Caco-2 (cell line): ENCODE data around the gene SH3BGRL3. TPM values are rescaled to one million over a fixed set of nuclear protein-coding genes. Genes with fewer than 3 reads are reported as not detected.

Experiments
- BruUV-seq: library from RNA; stranded (reverse); fragments of 400-500 nt; replicated peaks from 2 replicates; lab custom pipeline; 2021; lab: Mats Ljungman, UMichigan
- CTCF ChIA-PET: fragments of 300-600 bp; sonication (Branson Sonifier 250); formaldehyde crosslinking; loops from one replicate; lab custom pipeline; 2022; ENCODE audit warnings: antibody characterized with exemption; lab: Charles Lee
- POLR2A ChIA-PET: fragments of 300-600 bp; sonication (Branson Sonifier 250); formaldehyde crosslinking; loops from one replicate; lab custom pipeline; 2022; ENCODE audit warnings: antibody characterized with exemption; lab: Charles Lee
- DNase-seq, 2 experiments: peaks; one replicate each; pipeline versions ENCODE4 v3.0.0 to v3.0.0-alpha.2; 2020 to 2022
- H3K27me3 ChIP-seq: replicated peaks from 2 replicates; pipeline ENCODE4 v1.6.0; 2011; ENCODE audit warnings: low read length; ENCODE audit not compliant: control insufficient read depth, insufficient read depth
- H3K36me3 ChIP-seq: 2 replicates; pipeline ENCODE4 v1.5.1; 2011; ENCODE audit warnings: low read length; ENCODE audit not compliant: control insufficient read depth, insufficient read depth
- H3K4me1 ChIP-seq: fragments of 250-450 bp; sonication (Bioruptor Pico); 2 replicates; pipeline ENCODE4 v1.5.1; 2020; ENCODE audit warnings: mild to moderate bottlenecking
- H3K4me3 ChIP-seq: 2 replicates; pipeline ENCODE4 v1.5.1; 2011; ENCODE audit warnings: low read depth, mild to moderate bottlenecking, control low read depth, low read length
- H3K9me3 ChIP-seq: fragments of 250-450 bp; sonication (Bioruptor Pico); 2 replicates; pipeline ENCODE4 v1.5.1; 2020; ENCODE audit warnings: mild to moderate bottlenecking, moderate library complexity
- H3K27ac Mint-ChIP-seq: one replicate; pipeline ENCODE4 v1.8.0; 2022; ENCODE audit warnings: mixed read lengths; ENCODE audit not compliant: unreplicated experiment
- H3K27me3 Mint-ChIP-seq: one replicate; pipeline ENCODE4 v1.8.0; 2022; ENCODE audit warnings: mixed read lengths; ENCODE audit not compliant: insufficient read depth, unreplicated experiment
- H3K36me3 Mint-ChIP-seq: one replicate; pipeline ENCODE4 v1.8.0; 2022; ENCODE audit warnings: mild to moderate bottlenecking, mixed read lengths; ENCODE audit not compliant: insufficient read depth, unreplicated experiment
- H3K4me1 Mint-ChIP-seq: one replicate; pipeline ENCODE4 v1.8.0; 2022; ENCODE audit warnings: low read depth, mixed read lengths; ENCODE audit not compliant: unreplicated experiment
- H3K4me3 Mint-ChIP-seq: one replicate; pipeline ENCODE4 v1.8.0; 2022; ENCODE audit warnings: mild to moderate bottlenecking, moderate library complexity, mixed read lengths; ENCODE audit not compliant: unreplicated experiment
- H3K9me3 Mint-ChIP-seq: one replicate; pipeline ENCODE4 v1.8.0; 2022; ENCODE audit warnings: mixed read lengths; ENCODE audit not compliant: unreplicated experiment
- CTCF ChIP-seq, 2 experiments: fragments of 200-600 bp in 1 of 2; IDR thresholded peaks; 1 replicate in 1 of 2; 2 replicates in 1 of 2; pipeline versions ENCODE4 v1.5.1 to v1.8.0; 2011 to 2022; ENCODE audit warnings: antibody characterized with exemption in 1 of 2, control low read depth in 1 of 2, inconsistent platforms in 1 of 2, low read depth in 1 of 2, low read length in 1 of 2, mild to moderate bottlenecking in 1 of 2, moderate library complexity in 1 of 2; ENCODE audit not compliant: insufficient read depth in 1 of 2, severe bottlenecking in 1 of 2, unreplicated experiment in 1 of 2
- intact Hi-C: fragments of 100-400 bp; cut with micrococcal nuclease; formaldehyde crosslinking; loops from one replicate; pipeline ENCODE4 v1.10.0; 2022; ENCODE audit not compliant: unreplicated experiment
- total RNA-seq: library from RNA; stranded (reverse); gene quantifications from 2 replicates; pipeline ENCODE4 v1.2.3, GENCODE V29; 2022

The SH3BGRL3 gene
- total RNA-seq, 1 experiment from 2014 or later = 73.4 TPM

GRCh38 chr1:26252718-26253117, 27.2 kb upstream of the SH3BGRL3 start:
- H3K27me3 ChIP-seq = no peaks in the 10 kb centered on the region
- H3K4me1 Mint-ChIP-seq = peaks cover 6% of the 10 kb centered on the region
- H3K4me1 ChIP-seq = no peaks in the 10 kb centered on the region
- H3K27ac Mint-ChIP-seq = no peak overlapping the region
- no peaks in the 10 kb centered on the region for H3K36me3 ChIP-seq
- DNase-seq = no peak
- TF ChIP-seq CTCF (IDR thresholded peaks at IDR 0.05; ENCODE audit: insufficient read depth in 1 of 2, low read depth in 1 of 2, low read length in 1 of 2, severe bottlenecking in 1 of 2, unreplicated experiment in 1 of 2) = no peak
- H3K4me3 Mint-ChIP-seq = no peak overlapping the region
- no peak overlapping the region for H3K4me3 ChIP-seq
- H3K27me3 Mint-ChIP-seq = no peaks in the 10 kb centered on the region
- no peaks in the 10 kb centered on the region for H3K9me3 ChIP-seq
- BruUV-seq = no TSS peak
- peaks cover 8% of the 10 kb centered on the region for H3K9me3 Mint-ChIP-seq
- ChIA-PET POLR2A (no interaction called here), CTCF (no interaction called here)
- H3K36me3 Mint-ChIP-seq = peaks cover 45% of the 10 kb centered on the region
- intact Hi-C loops = no loop called here

DNA sequence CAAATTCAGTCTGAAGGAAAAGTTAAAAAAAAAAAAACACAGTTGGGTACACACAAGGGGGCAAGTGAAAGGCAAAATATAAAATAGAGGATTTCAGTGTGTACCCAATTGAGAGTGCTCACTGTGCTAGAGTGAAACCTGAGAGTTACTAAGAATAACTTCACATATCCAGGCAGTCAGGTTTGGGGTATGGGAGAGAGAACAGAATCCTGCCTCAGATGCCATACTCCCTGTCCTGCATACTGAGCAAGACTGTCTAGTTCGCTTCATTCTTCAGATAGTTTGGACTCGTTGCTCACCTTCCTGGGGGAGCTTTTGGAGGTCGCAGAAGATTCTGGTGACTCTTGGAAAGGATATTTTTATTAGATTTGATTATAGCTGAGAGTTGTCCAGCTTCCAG, 25.5 kb upstream of the SH3BGRL3 start:
- no peak for DNase-seq
- CTCF ChIA-PET = no interaction called here
- peaks cover 4% of the 10 kb centered on the region for H3K9me3 Mint-ChIP-seq
- BruUV-seq = no TSS peak
- Histone ChIP-seq H3K9me3 (no peaks in the 10 kb centered on the region), H3K4me3 (no peak overlapping the region), H3K36me3 (no peaks in the 10 kb centered on the region), H3K27me3 (no peaks in the 10 kb centered on the region), H3K4me1 (no peaks in the 10 kb centered on the region)
- H3K27me3 Mint-ChIP-seq = no peaks in the 10 kb centered on the region
- POLR2A ChIA-PET = no interaction called here
- no peak overlapping the region for H3K27ac Mint-ChIP-seq
- peaks cover 6% of the 10 kb centered on the region for H3K4me1 Mint-ChIP-seq
- no peak for TF ChIP-seq CTCF (IDR thresholded peaks at IDR 0.05; ENCODE audit: insufficient read depth in 1 of 2, low read depth in 1 of 2, low read length in 1 of 2, severe bottlenecking in 1 of 2, unreplicated experiment in 1 of 2)
- H3K36me3 Mint-ChIP-seq = peaks cover 46% of the 10 kb centered on the region
- intact Hi-C loops = no loop called here
- H3K4me3 Mint-ChIP-seq = no peak overlapping the region

DNA sequence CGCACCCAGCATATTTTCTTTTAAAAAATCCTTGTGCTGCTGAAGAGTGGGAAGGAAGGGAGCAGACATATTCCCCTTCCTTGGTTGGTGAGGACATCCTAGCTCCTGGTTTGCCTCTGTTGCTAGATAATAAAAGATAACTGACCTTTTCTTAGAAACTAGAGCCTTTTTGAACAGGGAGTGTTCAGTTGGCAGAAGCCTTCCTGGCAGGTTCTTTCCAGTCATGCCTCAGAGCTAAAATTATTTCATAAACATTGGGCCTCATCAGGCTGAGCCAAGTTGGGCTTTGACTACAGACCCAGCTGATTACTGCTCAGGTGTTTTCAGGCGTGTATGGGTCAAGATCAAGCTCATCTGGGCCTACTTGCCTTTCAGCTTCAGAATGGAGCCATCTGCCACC, 22.7 kb upstream of the SH3BGRL3 start:
- intact Hi-C loops = no loop called here
- DNase-seq = no peak
- Mint-ChIP-seq H3K36me3 (peaks cover 50% of the 10 kb centered on the region), H3K4me3 (no peak overlapping the region), H3K9me3 (no peaks in the 10 kb centered on the region), H3K4me1 (peaks cover 6% of the 10 kb centered on the region), H3K27ac (no peak overlapping the region), H3K27me3 (no peaks in the 10 kb centered on the region)
- ChIA-PET CTCF (interaction anchor here (1.3 kb wide), 1 partner anchor 22 kb away, joined by 4 read pairs; the partner anchor contains the start of gene SH3BGRL3), POLR2A (no interaction called here)
- no peak overlapping the region for H3K4me3 ChIP-seq
- H3K36me3 ChIP-seq = no peaks in the 10 kb centered on the region; the same call in 1 of the 2 replicates
- no peaks in the 10 kb centered on the region for H3K9me3 ChIP-seq
- no peaks in the 10 kb centered on the region for H3K4me1 ChIP-seq
- H3K27me3 ChIP-seq = no peaks in the 10 kb centered on the region
- no TSS peak for BruUV-seq
- no peak for TF ChIP-seq CTCF (IDR thresholded peaks at IDR 0.05; ENCODE audit: insufficient read depth in 1 of 2, low read depth in 1 of 2, low read length in 1 of 2, severe bottlenecking in 1 of 2, unreplicated experiment in 1 of 2)
